ENCODE results near the gene TENT5A.

The TENT5A gene

GRCh38 chr6:81792826-81793225, 40.3 kb upstream of the TENT5A start:
- no peak for DNase-seq (ENCODE audit: extremely low read depth, low read depth)
- no peak for TF ChIP-seq CTCF (IDR thresholded peaks at IDR 0.05; ENCODE audit: low read depth, low read length)

GRCh38 chr6:81791756-81792155, 39.3 kb upstream of the TENT5A start:
- no peak for DNase-seq (ENCODE audit: extremely low read depth, low read depth)
- no peak for TF ChIP-seq CTCF (IDR thresholded peaks at IDR 0.05; ENCODE audit: low read depth, low read length)

- no peak for DNase-seq (ENCODE audit: extremely low read depth, low read depth)
- TF ChIP-seq CTCF (IDR thresholded peaks at IDR 0.05; ENCODE audit: low read depth, low read length): no peak
Measured at GRCh38 chr6:81790034-81790433, 37.6 kb upstream of the TENT5A start.

GRCh38 chr6:81789291-81789690, 36.8 kb upstream of the TENT5A start:
- no peak for TF ChIP-seq CTCF (IDR thresholded peaks at IDR 0.05; ENCODE audit: low read depth, low read length)
- no peak for DNase-seq (ENCODE audit: extremely low read depth, low read depth)

- DNase-seq (ENCODE audit: extremely low read depth, low read depth): no peak
- no peak for TF ChIP-seq CTCF (IDR thresholded peaks at IDR 0.05; ENCODE audit: low read depth, low read length)
Measured at GRCh38 chr6:81788748-81789147, 36.3 kb upstream of the TENT5A start.

GRCh38 chr6:81787313-81788068, 35.0 kb upstream of the TENT5A start:
- DNase-seq (ENCODE audit: extremely low read depth, low read depth): no peak
- TF ChIP-seq CTCF (IDR thresholded peaks at IDR 0.05; ENCODE audit: low read depth, low read length): no peak

- TF ChIP-seq CTCF (IDR thresholded peaks at IDR 0.05; ENCODE audit: low read depth, low read length): no peak
- DNase-seq (ENCODE audit: extremely low read depth, low read depth): no peak
Measured at GRCh38 chr6:81786150-81786549, 33.7 kb upstream of the TENT5A start.
